ENCODE measurements around the gene TNFRSF25. TPM values are rescaled to one million over a fixed set of nuclear protein-coding genes. Genes with fewer than 3 reads are reported as not detected.

Gene TNFRSF25
- polyA plus RNA-seq, 1 of the 3 experiments (the other 2 are of a cell fraction) = 20.8 TPM

GRCh38 chr1:6414443-6414844, 51.5 kb downstream of the TNFRSF25 start:
- Histone ChIP-seq H3K9me3 (no peaks in the 10 kb centered on the region), H4K20me1 (ENCODE audit: insufficient read depth) (no peaks in the 10 kb centered on the region), H2AFZ (ENCODE audit: low read depth) (peak overlapping the region; percentile 83), H3K4me1 (ENCODE audit: control insufficient read depth in 1 of 2, insufficient read depth in 2 of 2, low read depth in 1 of 2, low read length in 1 of 2) (peaks cover 0 to 6% of the 10 kb centered on the region in 2 experiments; a peak in 1 of 4 replicates), H3K27ac (ENCODE audit: low read depth in 2 of 2, low read length in 1 of 2) (no peak overlapping the region), H3F3A (replicated peaks; ENCODE audit: insufficient read depth) (no peaks in the 10 kb centered on the region), H3K27me3 (ENCODE audit: insufficient read depth) (peaks cover 17% of the 10 kb centered on the region), H3K9me2 (no peaks in the 10 kb centered on the region), H3K79me2 (ENCODE audit: insufficient read depth) (no peaks in the 10 kb centered on the region), H3K36me3 (replicated peaks in 1 of 2; ENCODE audit: control insufficient read depth in 1 of 2, insufficient read depth in 2 of 2, low read length in 1 of 2) (no peaks in the 10 kb centered on the region), H3K9ac (no peak overlapping the region), H3K4me3 (ENCODE audit: low read depth in 2 of 2, low read length in 1 of 2) (no peak overlapping the region), H3K4me2 (peak overlapping the region; percentile 66; the same call in 1 of the 2 replicates)
- peak; percentile 87 for DNase-seq
- CTCF ChIA-PET = interaction anchor here (0.7 to 16.1 kb wide), 28 partner anchors 9 to 176 kb away, joined by 3 to 290 read pairs (median 5); partner anchors contain the start of genes ACOT7 and ESPN
- 6% methylated on average over 8 of the region's 15 CpGs for WGBS (ENCODE audit: low lambda C conversion rate)
- POLR2A ChIA-PET = no interaction called here
- TF ChIP-seq TAF1 (IDR thresholded peaks at IDR 0.05; ENCODE audit: borderline replicate concordance, low read depth, low read length) = no peak
- TF ChIP-seq, protein P1, sequence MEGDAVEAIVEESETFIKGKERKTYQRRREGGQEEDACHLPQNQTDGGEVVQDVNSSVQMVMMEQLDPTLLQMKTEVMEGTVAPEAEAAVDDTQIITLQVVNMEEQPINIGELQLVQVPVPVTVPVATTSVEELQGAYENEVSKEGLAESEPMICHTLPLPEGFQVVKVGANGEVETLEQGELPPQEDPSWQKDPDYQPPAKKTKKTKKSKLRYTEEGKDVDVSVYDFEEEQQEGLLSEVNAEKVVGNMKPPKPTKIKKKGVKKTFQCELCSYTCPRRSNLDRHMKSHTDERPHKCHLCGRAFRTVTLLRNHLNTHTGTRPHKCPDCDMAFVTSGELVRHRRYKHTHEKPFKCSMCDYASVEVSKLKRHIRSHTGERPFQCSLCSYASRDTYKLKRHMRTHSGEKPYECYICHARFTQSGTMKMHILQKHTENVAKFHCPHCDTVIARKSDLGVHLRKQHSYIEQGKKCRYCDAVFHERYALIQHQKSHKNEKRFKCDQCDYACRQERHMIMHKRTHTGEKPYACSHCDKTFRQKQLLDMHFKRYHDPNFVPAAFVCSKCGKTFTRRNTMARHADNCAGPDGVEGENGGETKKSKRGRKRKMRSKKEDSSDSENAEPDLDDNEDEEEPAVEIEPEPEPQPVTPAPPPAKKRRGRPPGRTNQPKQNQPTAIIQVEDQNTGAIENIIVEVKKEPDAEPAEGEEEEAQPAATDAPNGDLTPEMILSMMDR (IDR thresholded peaks at IDR 0.05) = peak; percentile 59
- no peak for TF ChIP-seq GATA2 (CRISPR knock-in tag; IDR thresholded peaks at IDR 0.05)
- TF ChIP-seq, protein P2, sequence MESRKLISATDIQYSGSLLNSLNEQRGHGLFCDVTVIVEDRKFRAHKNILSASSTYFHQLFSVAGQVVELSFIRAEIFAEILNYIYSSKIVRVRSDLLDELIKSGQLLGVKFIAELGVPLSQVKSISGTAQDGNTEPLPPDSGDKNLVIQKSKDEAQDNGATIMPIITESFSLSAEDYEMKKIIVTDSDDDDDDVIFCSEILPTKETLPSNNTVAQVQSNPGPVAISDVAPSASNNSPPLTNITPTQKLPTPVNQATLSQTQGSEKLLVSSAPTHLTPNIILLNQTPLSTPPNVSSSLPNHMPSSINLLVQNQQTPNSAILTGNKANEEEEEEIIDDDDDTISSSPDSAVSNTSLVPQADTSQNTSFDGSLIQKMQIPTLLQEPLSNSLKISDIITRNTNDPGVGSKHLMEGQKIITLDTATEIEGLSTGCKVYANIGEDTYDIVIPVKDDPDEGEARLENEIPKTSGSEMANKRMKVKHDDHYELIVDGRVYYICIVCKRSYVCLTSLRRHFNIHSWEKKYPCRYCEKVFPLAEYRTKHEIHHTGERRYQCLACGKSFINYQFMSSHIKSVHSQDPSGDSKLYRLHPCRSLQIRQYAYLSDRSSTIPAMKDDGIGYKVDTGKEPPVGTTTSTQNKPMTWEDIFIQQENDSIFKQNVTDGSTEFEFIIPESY (IDR thresholded peaks at IDR 0.05; ENCODE audit: borderline replicate concordance, low read depth) = no peak
- TF ChIP-seq YY1 (IDR thresholded peaks at IDR 0.05; ENCODE audit: low read depth) = no peak
- TF ChIP-seq JUND (IDR thresholded peaks at IDR 0.05) = no peak
- no peak for TF ChIP-seq RCOR1 (IDR thresholded peaks at IDR 0.05; ENCODE audit: low read length)
- TF ChIP-seq, protein P3, sequence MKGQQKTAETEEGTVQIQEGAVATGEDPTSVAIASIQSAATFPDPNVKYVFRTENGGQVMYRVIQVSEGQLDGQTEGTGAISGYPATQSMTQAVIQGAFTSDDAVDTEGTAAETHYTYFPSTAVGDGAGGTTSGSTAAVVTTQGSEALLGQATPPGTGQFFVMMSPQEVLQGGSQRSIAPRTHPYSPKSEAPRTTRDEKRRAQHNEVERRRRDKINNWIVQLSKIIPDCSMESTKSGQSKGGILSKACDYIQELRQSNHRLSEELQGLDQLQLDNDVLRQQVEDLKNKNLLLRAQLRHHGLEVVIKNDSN (IDR thresholded peaks at IDR 0.05; ENCODE audit: borderline replicate concordance, low read depth) = peak; percentile 43; the same call in 1 of the 2 replicates
- TF ChIP-seq MEF2A (IDR thresholded peaks at IDR 0.05; ENCODE audit: borderline replicate concordance, low read depth) = no peak
- no peak for TF ChIP-seq TEAD4 (IDR thresholded peaks at IDR 0.05; ENCODE audit: borderline replicate concordance, insufficient read depth)
- no peak for TF ChIP-seq FOXJ3 (CRISPR knock-in tag; IDR thresholded peaks at IDR 0.05)
- no peak for TF ChIP-seq SIN3A (IDR thresholded peaks at IDR 0.05; ENCODE audit: borderline replicate concordance, low read depth, low read length)
- TF ChIP-seq FOXM1 (IDR thresholded peaks at IDR 0.05; ENCODE audit: low read depth) = no peak
- no peak for TF ChIP-seq PBX3 (IDR thresholded peaks at IDR 0.05)
- TF ChIP-seq TCF12 (IDR thresholded peaks at IDR 0.05) = no peak
- no peak for TF ChIP-seq FOSL2 (IDR thresholded peaks at IDR 0.05; ENCODE audit: borderline replicate concordance, low read depth)
- TF ChIP-seq ELF1 (IDR thresholded peaks at IDR 0.05) = no peak
- no peak for TF ChIP-seq RFX5 (IDR thresholded peaks at IDR 0.05; ENCODE audit: low read length)
- peak; percentile 92 for TF ChIP-seq MXI1 (IDR thresholded peaks at IDR 0.05; ENCODE audit: low read depth, low read length)
- TF ChIP-seq CHD2 (IDR thresholded peaks at IDR 0.05; ENCODE audit: low read length, partially characterized antibody) = no peak
- TF ChIP-seq, protein P4, sequence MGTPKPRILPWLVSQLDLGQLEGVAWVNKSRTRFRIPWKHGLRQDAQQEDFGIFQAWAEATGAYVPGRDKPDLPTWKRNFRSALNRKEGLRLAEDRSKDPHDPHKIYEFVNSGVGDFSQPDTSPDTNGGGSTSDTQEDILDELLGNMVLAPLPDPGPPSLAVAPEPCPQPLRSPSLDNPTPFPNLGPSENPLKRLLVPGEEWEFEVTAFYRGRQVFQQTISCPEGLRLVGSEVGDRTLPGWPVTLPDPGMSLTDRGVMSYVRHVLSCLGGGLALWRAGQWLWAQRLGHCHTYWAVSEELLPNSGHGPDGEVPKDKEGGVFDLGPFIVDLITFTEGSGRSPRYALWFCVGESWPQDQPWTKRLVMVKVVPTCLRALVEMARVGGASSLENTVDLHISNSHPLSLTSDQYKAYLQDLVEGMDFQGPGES (IDR thresholded peaks at IDR 0.05; ENCODE audit: low read depth, low read length) = no peak
- TF ChIP-seq RXRA (IDR thresholded peaks at IDR 0.05; ENCODE audit: borderline replicate concordance, low read depth) = no peak
- no peak for TF ChIP-seq NRF1 (IDR thresholded peaks at IDR 0.05; ENCODE audit: low read depth, low read length)
- TF ChIP-seq NFIC (IDR thresholded peaks at IDR 0.05; ENCODE audit: borderline replicate concordance) = no peak
- TF ChIP-seq, protein P5, sequence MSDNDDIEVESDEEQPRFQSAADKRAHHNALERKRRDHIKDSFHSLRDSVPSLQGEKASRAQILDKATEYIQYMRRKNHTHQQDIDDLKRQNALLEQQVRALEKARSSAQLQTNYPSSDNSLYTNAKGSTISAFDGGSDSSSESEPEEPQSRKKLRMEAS (IDR thresholded peaks at IDR 0.05; ENCODE audit: low read depth) = peak; percentile 87
- no peak for TF ChIP-seq GABPA (IDR thresholded peaks at IDR 0.05; ENCODE audit: low read depth)
- no peak for TF ChIP-seq EP300 (IDR thresholded peaks at IDR 0.05; ENCODE audit: borderline replicate concordance in 1 of 2, low read depth in 1 of 2, low read length in 1 of 2)
- peak; percentile 46; the same call in 1 of the 2 replicates for TF ChIP-seq SMC3 (IDR thresholded peaks at IDR 0.05; ENCODE audit: low read depth, low read length)
- TF ChIP-seq RAD21 (IDR thresholded peaks at IDR 0.05; ENCODE audit: low read length) = peak; percentile 50
- no peak for TF ChIP-seq POLR2AphosphoS5 (IDR thresholded peaks at IDR 0.05; ENCODE audit: low read depth, low read length)
